ENCODE data around the gene TTC21A.
"Not testable (repeated sequence)": the region's sequence is repeated elsewhere in the genome, so short reads cannot be mapped to it uniquely, and the experiment has no call there.

Gene TTC21A

GRCh38 chr3:39169712-39170111, 62.2 kb downstream of the TTC21A start (continued):
- no peak for TF ChIP-seq CSRNP3 (CRISPR knock-in tag; IDR thresholded peaks at IDR 0.05)
- TF ChIP-seq CSDC2 (CRISPR knock-in tag; IDR thresholded peaks at IDR 0.05): no peak
- no peak for TF ChIP-seq RARB (CRISPR knock-in tag; IDR thresholded peaks at IDR 0.05)

GRCh38 chr3:39170461-39170860, 63.0 kb downstream of the TTC21A start:
- TF ChIP-seq ZNF565 (CRISPR knock-in tag; conservative IDR thresholded peaks at IDR 0.05; ENCODE audit: low read depth) (no peak), POU6F1 (CRISPR knock-in tag; IDR thresholded peaks at IDR 0.05; ENCODE audit: borderline replicate concordance, low read depth) (no peak), OSR1 (CRISPR knock-in tag; IDR thresholded peaks at IDR 0.05) (no peak), TOX (CRISPR knock-in tag; IDR thresholded peaks at IDR 0.05; ENCODE audit: borderline replicate concordance) (no peak), CSDC2 (CRISPR knock-in tag; IDR thresholded peaks at IDR 0.05) (no peak), TSHZ2 (CRISPR knock-in tag; IDR thresholded peaks at IDR 0.05) (no peak), ZFP3 (CRISPR knock-in tag; IDR thresholded peaks at IDR 0.05) (no peak), ARNTL (CRISPR knock-in tag; IDR thresholded peaks at IDR 0.05; ENCODE audit: borderline replicate concordance, low read depth) (no peak), CREB5 (CRISPR knock-in tag; IDR thresholded peaks at IDR 0.05; ENCODE audit: low read depth) (no peak), GLIS3 (CRISPR knock-in tag; IDR thresholded peaks at IDR 0.05) (no peak), BACH2 (CRISPR knock-in tag; IDR thresholded peaks at IDR 0.05; ENCODE audit: borderline replicate concordance) (no peak), ZNF8 (CRISPR knock-in tag; IDR thresholded peaks at IDR 0.05) (no peak), PATZ1 (CRISPR knock-in tag; IDR thresholded peaks at IDR 0.05; ENCODE audit: borderline replicate concordance) (no peak), ISL1 (CRISPR knock-in tag; IDR thresholded peaks at IDR 0.05) (no peak), ESRRG (CRISPR knock-in tag; IDR thresholded peaks at IDR 0.05) (no peak), SNAI2 (CRISPR knock-in tag; IDR thresholded peaks at IDR 0.05) (no peak), RARB (CRISPR knock-in tag; IDR thresholded peaks at IDR 0.05) (no peak), TCF4 (CRISPR knock-in tag; IDR thresholded peaks at IDR 0.05; ENCODE audit: borderline replicate concordance) (no peak), ZC3H10 (CRISPR knock-in tag; IDR thresholded peaks at IDR 0.05) (no peak), PPARA (CRISPR knock-in tag; IDR thresholded peaks at IDR 0.05; ENCODE audit: borderline replicate concordance) (no peak)
- no peak for ATAC-seq

- ATAC-seq: not testable (repeated sequence)
Observed at GRCh38 chr3:39170877-39171276, 63.4 kb downstream of the TTC21A start.

- no peak for ATAC-seq
- no peak for TF ChIP-seq CSRNP3 (CRISPR knock-in tag; IDR thresholded peaks at IDR 0.05)
- no peak for TF ChIP-seq POU6F1 (CRISPR knock-in tag; IDR thresholded peaks at IDR 0.05; ENCODE audit: borderline replicate concordance, low read depth)
- TF ChIP-seq PPARA (CRISPR knock-in tag; IDR thresholded peaks at IDR 0.05; ENCODE audit: borderline replicate concordance): no peak
- no peak for TF ChIP-seq ZFP30 (CRISPR knock-in tag; IDR thresholded peaks at IDR 0.05)
- no peak for TF ChIP-seq CREB5 (CRISPR knock-in tag; IDR thresholded peaks at IDR 0.05; ENCODE audit: low read depth)
- no peak for TF ChIP-seq SNAI2 (CRISPR knock-in tag; IDR thresholded peaks at IDR 0.05)
- TF ChIP-seq ZNF70 (CRISPR knock-in tag; IDR thresholded peaks at IDR 0.05): no peak
- no peak for TF ChIP-seq RARB (CRISPR knock-in tag; IDR thresholded peaks at IDR 0.05)
- no peak for TF ChIP-seq ARNTL (CRISPR knock-in tag; IDR thresholded peaks at IDR 0.05; ENCODE audit: borderline replicate concordance, low read depth)
- no peak for TF ChIP-seq ISL1 (CRISPR knock-in tag; IDR thresholded peaks at IDR 0.05)
- no peak for TF ChIP-seq ZC3H10 (CRISPR knock-in tag; IDR thresholded peaks at IDR 0.05)
- TF ChIP-seq TCF4 (CRISPR knock-in tag; IDR thresholded peaks at IDR 0.05; ENCODE audit: borderline replicate concordance): no peak
Observed at GRCh38 chr3:39171860-39172259, 64.4 kb downstream of the TTC21A start.

All from SK-N-SH treated with all-trans-retinoic acid at 6 μM for 48 hours (cell line).